ENCODE data around the gene ATP5F1C. TPM values are rescaled to one million over a fixed set of nuclear protein-coding genes. Genes with fewer than 3 reads are reported as not detected.

The ATP5F1C gene
- total and polyA plus RNA-seq, 10 of the 15 experiments (the other 5 are each of a cell fraction or from before 2014, with no cell fraction given), result 307 to 978 (median 454) TPM

GRCh38 chr10:7817576-7817975, 29.6 kb downstream of the ATP5F1C start (continued):
- TF ChIP-seq FOXM1 (IDR thresholded peaks at IDR 0.05; ENCODE audit: low read depth, low read length), result no peak
- TF ChIP-seq ASH2L (IDR thresholded peaks at IDR 0.05; ENCODE audit: borderline replicate concordance, low read depth), result no peak
- TF ChIP-seq, protein P1, sequence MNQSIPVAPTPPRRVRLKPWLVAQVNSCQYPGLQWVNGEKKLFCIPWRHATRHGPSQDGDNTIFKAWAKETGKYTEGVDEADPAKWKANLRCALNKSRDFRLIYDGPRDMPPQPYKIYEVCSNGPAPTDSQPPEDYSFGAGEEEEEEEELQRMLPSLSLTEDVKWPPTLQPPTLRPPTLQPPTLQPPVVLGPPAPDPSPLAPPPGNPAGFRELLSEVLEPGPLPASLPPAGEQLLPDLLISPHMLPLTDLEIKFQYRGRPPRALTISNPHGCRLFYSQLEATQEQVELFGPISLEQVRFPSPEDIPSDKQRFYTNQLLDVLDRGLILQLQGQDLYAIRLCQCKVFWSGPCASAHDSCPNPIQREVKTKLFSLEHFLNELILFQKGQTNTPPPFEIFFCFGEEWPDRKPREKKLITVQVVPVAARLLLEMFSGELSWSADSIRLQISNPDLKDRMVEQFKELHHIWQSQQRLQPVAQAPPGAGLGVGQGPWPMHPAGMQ (IDR thresholded peaks at IDR 0.05; ENCODE audit: borderline replicate concordance), result no peak

- peak; percentile 16 for DNase-seq (ENCODE audit: low read depth, low spot score)
- ChIA-PET POLR2A (interaction anchor here (0.6 to 2.2 kb wide), 4 partner anchors 8 to 60 kb away, joined by 3 to 16 read pairs (median 8); partner anchors contain the start of genes ATP5F1C and KIN), RAD21 (ENCODE audit: unreplicated experiment) (interaction anchor here (1.0 to 2.3 kb wide), 4 partner anchors 9 to 292 kb away, joined by 4 to 7 read pairs (median 6); partner anchors contain the start of genes ATP5F1C and KIN), SMC1A (ENCODE audit: uncharacterized antibody, unreplicated experiment) (interaction anchor here (0.8 to 1.3 kb wide), 5 partner anchors 10 to 293 kb away, joined by 3 to 5 read pairs (median 3); partner anchors contain the start of genes ATP5F1C and KIN), CTCF (interaction anchor here (0.8 to 4.7 kb wide), 6 partner anchors 9 to 897 kb away, joined by 3 to 30 read pairs (median 6); partner anchors contain the start of genes ATP5F1C and KIN)
- Histone ChIP-seq H3K4me3 (peak overlapping the region; percentile 93), H4K20me1 (ENCODE audit: control insufficient read depth, insufficient read depth) (no peaks in the 10 kb centered on the region), H3K79me2 (ENCODE audit: control insufficient read depth, insufficient read depth, low read length) (peaks cover 11% of the 10 kb centered on the region), H2AFZ (ENCODE audit: control insufficient read depth, low read depth, low read length) (peak overlapping the region; percentile 95), H3K27ac (ENCODE audit: control insufficient read depth, insufficient read depth) (no peak overlapping the region), H3K27me3 (replicated peaks in 1 of 2; ENCODE audit: control insufficient read depth in 2 of 2, insufficient read depth in 2 of 2, low read length in 1 of 2) (peaks cover 0 to 2% of the 10 kb centered on the region in 2 experiments; a peak in 1 of 4 replicates), H3K9me3 (replicated peaks; ENCODE audit: control insufficient read depth, insufficient read depth, low read length) (no peaks in the 10 kb centered on the region), H3K9ac (ENCODE audit: control insufficient read depth, insufficient read depth, low read length) (peak overlapping the region; percentile 66; the same call in 1 of the 2 replicates), H3K36me3 (ENCODE audit: control insufficient read depth in 2 of 2, insufficient read depth in 2 of 2, low read length in 1 of 2) (no peaks in the 10 kb centered on the region; a peak in 1 of 4 replicates), H3K4me2 (ENCODE audit: control insufficient read depth, insufficient read depth) (peak overlapping the region; percentile 92), H3K4me1 (ENCODE audit: control insufficient read depth, insufficient read depth, low read length) (no peaks in the 10 kb centered on the region)
- in situ Hi-C loops (cut with MboI), result no loop called here
- BruUV-seq (replicated peaks), result TSS peak; percentile 73
- ATAC-seq, result peak; percentile 16; the same call in 2 of the 3 replicates
- intact Hi-C loops (cut with micrococcal nuclease; ENCODE audit: unreplicated experiment), result loop anchor here (1.0 kb wide), 1 partner anchor 30 kb away; the partner anchor contains the start of gene ATP5F1C
- under 1% methylated on average over 10 of the region's 10 CpGs for WGBS (ENCODE audit: insufficient coverage, insufficient replicate concordance, low lambda C conversion rate, missing lambda C conversion rate)
- no peak for FAIRE-seq
- TF ChIP-seq RBBP5 (conservative IDR thresholded peaks at IDR 0.05), result no peak
- TF ChIP-seq USF1 (IDR thresholded peaks at IDR 0.05; ENCODE audit: borderline replicate concordance, extremely low read length, insufficient read depth, low read depth, low read length), result no peak
- TF ChIP-seq E4F1 (IDR thresholded peaks at IDR 0.05; ENCODE audit: borderline replicate concordance, partially characterized antibody), result no peak
- no peak for TF ChIP-seq HDAC2 (IDR thresholded peaks at IDR 0.05)
- TF ChIP-seq ZNF622 (IDR thresholded peaks at IDR 0.05), result no peak
- no peak for TF ChIP-seq IKZF1 (conservative IDR thresholded peaks at IDR 0.05)
- no peak for TF ChIP-seq RCOR1 (conservative IDR thresholded peaks at IDR 0.05; ENCODE audit: low read depth, low read length)
- no peak for TF ChIP-seq SIX5 (IDR thresholded peaks at IDR 0.05; ENCODE audit: low read depth, low read length, severe bottlenecking)
- TF ChIP-seq SPI1 (IDR thresholded peaks at IDR 0.05; ENCODE audit: borderline replicate concordance, insufficient read depth, low read depth, low read length), result no peak
- TF ChIP-seq NFYA (IDR thresholded peaks at IDR 0.05; ENCODE audit: borderline replicate concordance, low read depth, low read length), result no peak
- peak; percentile 60; the same call in 1 of the 2 replicates for TF ChIP-seq PML (IDR thresholded peaks at IDR 0.05; ENCODE audit: low read length)
- no peak for TF ChIP-seq MEF2B (IDR thresholded peaks at IDR 0.05; ENCODE audit: partially characterized antibody, poor library complexity, severe bottlenecking)
- peak; percentile 63; the same call in 1 of the 2 replicates for TF ChIP-seq NBN (IDR thresholded peaks at IDR 0.05)
- TF ChIP-seq, protein P2, sequence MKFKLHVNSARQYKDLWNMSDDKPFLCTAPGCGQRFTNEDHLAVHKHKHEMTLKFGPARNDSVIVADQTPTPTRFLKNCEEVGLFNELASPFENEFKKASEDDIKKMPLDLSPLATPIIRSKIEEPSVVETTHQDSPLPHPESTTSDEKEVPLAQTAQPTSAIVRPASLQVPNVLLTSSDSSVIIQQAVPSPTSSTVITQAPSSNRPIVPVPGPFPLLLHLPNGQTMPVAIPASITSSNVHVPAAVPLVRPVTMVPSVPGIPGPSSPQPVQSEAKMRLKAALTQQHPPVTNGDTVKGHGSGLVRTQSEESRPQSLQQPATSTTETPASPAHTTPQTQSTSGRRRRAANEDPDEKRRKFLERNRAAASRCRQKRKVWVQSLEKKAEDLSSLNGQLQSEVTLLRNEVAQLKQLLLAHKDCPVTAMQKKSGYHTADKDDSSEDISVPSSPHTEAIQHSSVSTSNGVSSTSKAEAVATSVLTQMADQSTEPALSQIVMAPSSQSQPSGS (IDR thresholded peaks at IDR 0.05; ENCODE audit: low read length), result no peak
- no peak for TF ChIP-seq POLR2AphosphoS5 (IDR thresholded peaks at IDR 0.05; ENCODE audit: low read length)
These were observed 30.0 kb downstream of the ATP5F1C start for GRCh38 chr10:7817984-7818294.
